Activated CD4-positive, alpha-beta T cell treated with anti-CD3 and anti-CD28 coated beads for 36 hours (primary cell): Measurements from ENCODE around the gene RHBDL1. TPM values are rescaled to one million over a fixed set of nuclear protein-coding genes. Genes with fewer than 3 reads are reported as not detected.
"Not testable (repeated sequence)": the region's sequence is repeated elsewhere in the genome, so short reads cannot be mapped to it uniquely, and the experiment has no call there.

Experiments used
- ATAC-seq: fragments of 200-7000 bp; cut with Tn5 transposase; one replicate; pipeline ENCODE4 v1.10.0; 2021; ENCODE audit warnings: mild to moderate bottlenecking, moderate library complexity
- CTCF ChIA-PET: fragments of 350-600 bp; sonication (Branson Sonifier 250); formaldehyde crosslinking; loops from one replicate; lab custom pipeline; 2021; ENCODE audit warnings: antibody characterized with exemption; lab: Charles Lee
- POLR2A ChIA-PET: fragments of 350-600 bp; sonication (Branson Sonifier 250); formaldehyde crosslinking; loops from one replicate; lab custom pipeline; 2021; ENCODE audit warnings: antibody characterized with exemption, inconsistent platforms; lab: Charles Lee
- DNase-seq: peaks from one replicate; pipeline ENCODE4 v3.0.0-alpha.2; 2020
- H3K27ac Mint-ChIP-seq: one replicate; pipeline ENCODE4 v1.8.0; 2021; ENCODE audit warnings: mixed read lengths
- H3K27me3 Mint-ChIP-seq: one replicate; pipeline ENCODE4 v1.8.0; 2021; ENCODE audit warnings: mixed read lengths
- H3K36me3 Mint-ChIP-seq: one replicate; pipeline ENCODE4 v1.8.0; 2021; ENCODE audit warnings: low read depth, mixed read lengths
- H3K4me1 Mint-ChIP-seq: one replicate; pipeline ENCODE4 v1.8.0; 2021; ENCODE audit warnings: mixed read lengths
- H3K4me3 Mint-ChIP-seq: one replicate; pipeline ENCODE4 v1.8.0; 2021; ENCODE audit warnings: mild to moderate bottlenecking, moderate library complexity, mixed read lengths
- H3K9me3 Mint-ChIP-seq: one replicate; pipeline ENCODE4 v1.8.0; 2021; ENCODE audit warnings: low read depth, mixed read lengths
- intact Hi-C, 2 experiments: fragments of 100-400 bp; cut with DNase I in 1 of 2; cut with micrococcal nuclease in 1 of 2; formaldehyde crosslinking; loops; one replicate each; pipeline versions ENCODE4 v1.14.2 to v1.15.1; 2022 to 2024; cut with DNase I, micrococcal nuclease
- total RNA-seq, 2 experiments: library from RNA; stranded (reverse); gene quantifications; one replicate each; pipeline ENCODE4 v1.2.3, GENCODE V29; 2021

Gene RHBDL1
- total RNA-seq, 2 experiments from 2014 or later = 0.40 to 0.59 TPM

GRCh38 chr16:711548-712320, 36.3 kb downstream of the RHBDL1 start:
- Mint-ChIP-seq H3K9me3 (no peaks in the 10 kb centered on the region), H3K4me1 (no peaks in the 10 kb centered on the region), H3K27me3 (peaks cover 38% of the 10 kb centered on the region), H3K36me3 (no peaks in the 10 kb centered on the region), H3K27ac (no peak overlapping the region), H3K4me3 (no peak overlapping the region)
- peak; percentile 90 for DNase-seq
- CTCF ChIA-PET = interaction anchor here (0.6 to 5.4 kb wide), 24 partner anchors 8 to 390 kb away, joined by 3 to 55 read pairs (median 4); partner anchors contain the start of genes ANTKMT, CCDC78, CHTF18 and HAGHL
- peak; percentile 65 for ATAC-seq
- intact Hi-C loops = loop anchor here (1.0 to 2.0 kb wide), 4 partner anchors 29 to 391 kb away; partner anchors contain the start of gene CIAO3 (in 1 of the 2)
- POLR2A ChIA-PET = no interaction called here

- peaks cover 31% of the 10 kb centered on the region for H3K27me3 Mint-ChIP-seq
- H3K9me3 Mint-ChIP-seq, POLR2A ChIA-PET, H3K4me1 Mint-ChIP-seq, H3K4me3 Mint-ChIP-seq, H3K36me3 Mint-ChIP-seq, H3K27ac Mint-ChIP-seq, ATAC-seq: not testable (repeated sequence)
- CTCF ChIA-PET = interaction anchor here (0.6 to 5.4 kb wide), 22 partner anchors 8 to 321 kb away, joined by 3 to 55 read pairs (median 4); partner anchors contain the start of genes ANTKMT, CCDC78, CHTF18 and HAGHL
- intact Hi-C loops = loop anchor here in 1 of 2 experiments (2.0 kb wide), 1 partner anchor 390 kb away; no protein-coding TSS in a partner anchor
- DNase-seq = peak; percentile 84
These were observed 37.3 kb downstream of the RHBDL1 start for GRCh38 chr16:712740-713250.

- ATAC-seq = no peak
- no peaks in the 10 kb centered on the region for H3K9me3 Mint-ChIP-seq
- H3K36me3 Mint-ChIP-seq = no peaks in the 10 kb centered on the region
- intact Hi-C loops = no loop called here
- H3K27me3 Mint-ChIP-seq = peaks cover 19% of the 10 kb centered on the region
- H3K4me3 Mint-ChIP-seq = no peak overlapping the region
- ChIA-PET CTCF (interaction anchor here (0.6 to 5.4 kb wide), 2 partner anchors 16 to 71 kb away, joined by 3 to 55 read pairs; no protein-coding TSS in a partner anchor), POLR2A (interaction anchor here (0.6 kb wide), 1 partner anchor 32 kb away, joined by 4 read pairs; no protein-coding TSS in a partner anchor)
- no peak for DNase-seq
- H3K27ac Mint-ChIP-seq = no peak overlapping the region
- peaks cover 3% of the 10 kb centered on the region for H3K4me1 Mint-ChIP-seq
These were observed 38.6 kb downstream of the RHBDL1 start for GRCh38 chr16:714079-714478.

- peak; percentile 95 for DNase-seq
- peak within 1 kb of the TSS; percentile 56 for H3K4me3 Mint-ChIP-seq
- intact Hi-C loops = loop anchor here in 1 of 2 experiments (1.0 kb wide), 4 partner anchors 12 to 26 kb away; partner anchors contain the start of gene HAGHL
- H3K27ac Mint-ChIP-seq = no peak within 1 kb of the TSS
- H3K4me1 Mint-ChIP-seq = peaks cover 8% of the 10 kb centered on the region
- H3K36me3 Mint-ChIP-seq = no peaks in the 10 kb centered on the region
- ChIA-PET CTCF (interaction anchor here (1.0 to 5.4 kb wide), 3 partner anchors 10 to 70 kb away, joined by 3 to 55 read pairs (median 3); no protein-coding TSS in a partner anchor), POLR2A (interaction anchor here (0.6 kb wide), 1 partner anchor 409 kb away, joined by 3 read pairs; no protein-coding TSS in a partner anchor)
- peak; percentile 85 for ATAC-seq
- H3K27me3 Mint-ChIP-seq = peaks cover 14% of the 10 kb centered on the region
- H3K9me3 Mint-ChIP-seq = no peaks in the 10 kb centered on the region
These were observed 39.3 kb downstream of the RHBDL1 start, which contains the start of gene METRN for GRCh38 chr16:714558-715476. TSS of gene METRN (plus strand) at chr16:715118. CDS start at chr16:715290, 172 bp downstream.

- no peaks in the 10 kb centered on the region for H3K9me3 Mint-ChIP-seq
- H3K4me3 Mint-ChIP-seq = peak overlapping the region; percentile 56
- ChIA-PET POLR2A (interaction anchor here (1.3 kb wide), 1 partner anchor 11 kb away, joined by 4 read pairs; the partner anchor contains the start of genes CCDC78 and HAGHL), CTCF (interaction anchor here (0.6 to 5.4 kb wide), 5 partner anchors 9 to 150 kb away, joined by 3 to 55 read pairs (median 3); no protein-coding TSS in a partner anchor)
- no peaks in the 10 kb centered on the region for H3K36me3 Mint-ChIP-seq
- intact Hi-C loops = loop anchor here in 1 of 2 experiments (1.0 kb wide), 4 partner anchors 12 to 26 kb away; partner anchors contain the start of gene HAGHL
- H3K27ac Mint-ChIP-seq = no peak overlapping the region
- peak; percentile 2 for ATAC-seq
- DNase-seq = no peak
- H3K4me1 Mint-ChIP-seq = peaks cover 14% of the 10 kb centered on the region
- H3K27me3 Mint-ChIP-seq = peaks cover 12% of the 10 kb centered on the region
These were observed 40.2 kb downstream of the RHBDL1 start for GRCh38 chr16:715477-716199.

GRCh38 chr16:716200-716568, 40.7 kb downstream of the RHBDL1 start:
- POLR2A ChIA-PET = interaction anchor here (1.3 kb wide), 1 partner anchor 10 kb away, joined by 4 read pairs; the partner anchor contains the start of genes CCDC78 and HAGHL
- Mint-ChIP-seq H3K27ac (no peak overlapping the region), H3K4me1 (peaks cover 14% of the 10 kb centered on the region), H3K27me3 (peaks cover 10% of the 10 kb centered on the region), H3K36me3 (no peaks in the 10 kb centered on the region), H3K4me3 (peak overlapping the region; percentile 56), H3K9me3 (no peaks in the 10 kb centered on the region)
- CTCF ChIA-PET = interaction anchor here (0.6 to 5.4 kb wide), 4 partner anchors 48 to 149 kb away, joined by 3 to 55 read pairs (median 3); partner anchors contain the start of gene RHOT2
- intact Hi-C loops = no loop called here
- DNase-seq = no peak
- ATAC-seq = no peak

GRCh38 chr16:716768-717325, 41.4 kb downstream of the RHBDL1 start:
- DNase-seq (no peak), ATAC-seq (no peak)
- peaks cover 9% of the 10 kb centered on the region for H3K27me3 Mint-ChIP-seq
- POLR2A ChIA-PET = interaction anchor here (1.3 kb wide), 1 partner anchor 10 kb away, joined by 4 read pairs; the partner anchor contains the start of genes CCDC78 and HAGHL
- no peaks in the 10 kb centered on the region for H3K9me3 Mint-ChIP-seq
- peaks cover 15% of the 10 kb centered on the region for H3K4me1 Mint-ChIP-seq
- H3K4me3 Mint-ChIP-seq = no peak overlapping the region
- CTCF ChIA-PET = interaction anchor here (0.7 to 5.4 kb wide), 3 partner anchors 49 to 74 kb away, joined by 3 to 55 read pairs (median 3); partner anchors contain the start of gene RHOT2
- H3K36me3 Mint-ChIP-seq = no peaks in the 10 kb centered on the region
- no peak overlapping the region for H3K27ac Mint-ChIP-seq
- intact Hi-C loops = no loop called here

GRCh38 chr16:717450-718245, 42.2 kb downstream of the RHBDL1 start:
- ChIA-PET CTCF (no interaction called here), POLR2A (interaction anchor here (0.6 kb wide), 1 partner anchor 286 kb away, joined by 3 read pairs; no protein-coding TSS in a partner anchor)
- no peak overlapping the region for H3K4me3 Mint-ChIP-seq
- intact Hi-C loops = no loop called here
- H3K27me3 Mint-ChIP-seq = peaks cover 8% of the 10 kb centered on the region
- DNase-seq = no peak
- no peak for ATAC-seq
- peaks cover 16% of the 10 kb centered on the region for H3K4me1 Mint-ChIP-seq
- no peaks in the 10 kb centered on the region for H3K36me3 Mint-ChIP-seq
- H3K9me3 Mint-ChIP-seq = no peaks in the 10 kb centered on the region
- no peak overlapping the region for H3K27ac Mint-ChIP-seq

GRCh38 chr16:718389-718788, 42.9 kb downstream of the RHBDL1 start:
- Mint-ChIP-seq H3K27ac (no peak overlapping the region), H3K9me3 (no peaks in the 10 kb centered on the region), H3K4me3 (no peak overlapping the region), H3K36me3 (no peaks in the 10 kb centered on the region), H3K4me1 (peaks cover 16% of the 10 kb centered on the region), H3K27me3 (peaks cover 6% of the 10 kb centered on the region)
- no peak for DNase-seq
- no peak for ATAC-seq
- ChIA-PET CTCF (no interaction called here), POLR2A (no interaction called here)
- intact Hi-C loops = no loop called here
